NCI-H524 treated with DMSO at 0.1 percent for 48 hours (cell line): ENCODE data around the gene AHI1.

Experiments
- DNase-seq: peaks from one replicate; lab custom pipeline; 2025; lab: John Stamatoyannopoulos, UW

Gene AHI1

DNA sequence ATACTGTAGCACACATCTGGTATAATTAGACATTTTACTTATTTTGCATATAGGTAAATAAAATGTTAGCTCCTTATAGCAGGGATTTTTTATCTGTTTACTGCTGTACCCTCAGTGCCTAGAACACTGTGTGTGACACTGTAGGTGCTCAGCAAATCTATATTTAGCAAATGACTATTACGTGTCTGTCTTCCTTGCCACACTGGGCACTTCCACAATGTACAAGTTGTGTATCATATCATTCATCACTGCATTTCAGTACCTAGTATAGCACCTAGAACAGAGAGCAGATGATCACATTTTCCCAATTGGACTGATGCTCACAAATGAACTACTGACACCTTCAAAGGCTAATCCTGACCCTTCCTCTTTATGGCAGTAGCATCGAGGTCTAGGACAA, 200.8 kb downstream of the AHI1 start:
- no peak for DNase-seq

DNA sequence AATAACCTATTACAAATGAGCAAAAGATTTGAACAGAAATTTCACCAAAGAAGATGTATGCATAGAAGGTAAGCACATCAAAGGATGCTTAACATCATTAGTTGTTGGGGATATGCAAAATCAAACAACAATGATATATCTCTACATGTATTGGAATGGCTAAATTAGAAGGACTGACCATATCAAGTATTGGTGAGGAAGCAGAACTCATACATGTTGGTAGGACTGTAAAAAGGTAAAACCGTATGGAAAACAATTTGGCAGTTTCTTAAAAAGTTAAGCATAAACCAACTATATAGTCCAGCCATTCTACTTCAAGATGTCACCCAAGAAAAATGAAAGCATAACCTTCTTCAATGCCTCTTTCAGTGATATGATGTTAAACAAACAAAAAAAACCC, 202.5 kb downstream of the AHI1 start:
- DNase-seq = no peak

DNA sequence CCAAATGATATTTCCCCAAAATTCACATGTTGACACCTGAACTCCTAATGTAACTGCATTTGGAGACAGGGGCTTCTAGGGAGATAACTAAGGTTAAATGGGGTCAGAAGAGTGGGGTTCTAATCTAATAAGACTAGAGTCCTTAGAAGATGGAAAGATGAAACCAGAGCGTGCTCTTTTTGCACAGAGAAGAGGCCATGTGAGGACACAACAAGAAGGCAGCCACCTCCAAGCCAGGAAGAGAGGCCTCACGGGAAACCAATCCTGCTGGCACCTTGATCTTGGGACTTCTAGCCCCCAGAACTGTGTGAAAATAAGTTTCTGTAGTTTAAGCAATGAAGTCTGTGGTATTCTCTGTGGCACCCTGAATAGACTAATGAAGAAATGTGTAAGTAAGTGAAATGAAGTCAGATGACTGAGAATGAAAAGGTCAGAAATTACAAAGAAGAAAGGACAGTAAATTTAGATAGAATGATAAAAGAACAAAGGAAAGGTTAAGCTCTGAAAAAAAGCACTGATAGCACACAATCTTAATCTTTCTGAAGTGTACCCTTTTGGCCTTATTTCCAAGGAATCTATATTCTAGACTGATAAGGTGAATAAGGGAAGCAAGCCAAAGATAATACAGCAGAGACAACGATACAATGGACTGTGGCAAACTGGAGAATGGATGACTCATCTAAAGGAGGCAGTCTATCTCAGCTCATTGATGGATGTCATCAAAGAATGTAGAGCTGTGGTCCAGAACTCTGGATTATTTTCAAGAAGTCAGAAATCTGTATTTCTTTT, 206.1 kb downstream of the AHI1 start:
- DNase-seq = no peak

DNA sequence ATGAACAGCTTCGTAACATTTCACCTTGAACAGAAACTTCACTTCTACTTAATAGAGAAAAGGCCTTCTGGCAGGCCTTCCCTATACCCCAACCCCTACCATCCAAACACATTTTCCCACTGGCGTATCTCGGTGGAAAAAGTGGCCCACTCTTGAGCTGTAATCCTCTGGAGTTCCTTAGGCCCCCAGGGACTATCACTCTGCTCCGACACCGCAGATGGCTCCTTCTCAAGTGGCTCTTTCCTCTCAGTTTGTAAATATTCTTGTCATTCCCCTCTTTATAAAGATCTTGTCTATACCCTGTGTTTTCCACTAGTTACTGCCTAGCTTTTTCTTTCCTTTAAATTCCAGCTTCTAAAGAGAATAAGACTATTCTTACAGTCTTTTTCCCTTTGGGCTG, 207.7 kb downstream of the AHI1 start:
- peak; percentile 90 for DNase-seq

DNA sequence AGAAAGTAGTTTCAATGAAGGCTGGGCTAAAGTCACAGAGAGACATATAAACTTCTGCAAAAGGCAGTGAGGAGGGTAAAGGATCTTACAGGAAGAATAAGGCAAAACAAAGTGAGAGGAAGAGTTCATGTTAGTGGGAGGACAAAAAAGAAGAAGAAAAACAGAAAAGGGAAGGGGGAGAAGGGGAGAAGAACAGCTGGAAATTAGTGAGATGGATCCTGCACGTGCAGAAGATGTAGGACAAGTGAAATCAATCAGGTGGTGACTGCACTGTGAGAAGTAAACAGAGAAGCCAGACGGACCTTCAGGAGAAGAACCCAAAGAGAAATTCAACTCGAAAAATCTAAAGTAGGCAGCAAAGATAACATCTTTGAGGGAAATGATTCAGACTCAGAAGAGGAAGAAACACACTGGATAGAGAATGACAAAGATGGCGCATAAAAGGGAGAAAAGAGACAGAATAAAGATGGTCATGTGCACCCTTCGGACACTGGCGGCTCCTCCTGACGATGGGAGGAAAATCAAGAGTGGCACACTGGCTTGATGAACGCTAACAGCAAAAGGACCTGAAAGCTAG, 210.5 kb downstream of the AHI1 start:
- DNase-seq = no peak

DNA sequence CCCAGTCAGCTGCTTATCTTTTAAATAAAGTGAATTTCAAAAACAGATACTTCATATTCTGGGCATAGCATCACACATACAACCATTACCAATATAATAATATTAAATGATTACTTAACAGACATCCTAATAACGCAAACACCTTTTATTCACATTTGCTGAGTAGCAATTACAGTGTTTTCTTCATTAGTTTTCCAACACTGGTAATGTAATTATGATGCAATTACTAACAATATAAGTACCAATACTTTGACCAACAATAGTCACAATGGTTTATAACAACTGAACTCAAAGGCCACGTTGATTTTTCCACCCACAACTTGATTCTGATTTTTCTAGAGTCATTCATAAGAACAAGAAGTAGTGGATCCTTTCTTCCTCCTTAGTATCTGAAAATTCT, 212.4 kb downstream of the AHI1 start:
- DNase-seq = no peak

DNA sequence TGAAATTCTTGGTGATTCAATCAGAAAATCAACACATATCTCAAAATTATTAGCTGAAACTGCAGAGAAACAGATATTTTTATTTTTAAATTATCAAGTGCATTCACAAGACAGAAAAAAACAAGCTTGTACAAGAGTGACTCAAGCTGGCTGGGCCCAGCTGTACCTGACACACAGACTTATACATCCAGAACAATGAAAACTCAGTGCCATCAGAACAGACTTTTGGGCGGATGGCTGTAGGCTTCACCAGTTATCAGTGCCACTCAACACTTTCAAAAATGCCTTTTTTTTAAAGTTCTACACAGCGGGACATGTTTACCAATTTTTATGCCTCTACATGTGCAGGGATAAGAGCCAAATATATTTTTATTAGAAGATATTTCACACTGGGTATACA, 213.6 kb downstream of the AHI1 start:
- DNase-seq = no peak

DNA sequence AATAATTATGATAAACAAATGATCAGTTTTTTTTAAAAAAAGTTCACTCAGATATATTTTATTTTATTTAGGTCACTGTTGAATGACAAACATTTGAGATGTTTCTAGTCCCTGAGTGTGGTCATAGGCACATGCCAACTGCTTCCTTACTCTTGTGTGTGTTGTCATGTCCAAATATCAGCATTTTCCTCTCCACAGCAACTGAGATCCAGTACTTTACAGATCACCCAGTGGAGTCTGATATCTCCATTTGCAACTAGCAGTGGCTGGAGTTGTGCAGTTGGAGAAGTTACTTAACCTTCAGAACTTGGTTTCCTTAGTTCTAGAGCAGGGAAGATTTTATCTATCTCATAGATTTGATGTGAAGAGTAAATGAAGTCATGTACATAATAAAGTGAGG, 215.1 kb downstream of the AHI1 start:
- DNase-seq = no peak

DNA sequence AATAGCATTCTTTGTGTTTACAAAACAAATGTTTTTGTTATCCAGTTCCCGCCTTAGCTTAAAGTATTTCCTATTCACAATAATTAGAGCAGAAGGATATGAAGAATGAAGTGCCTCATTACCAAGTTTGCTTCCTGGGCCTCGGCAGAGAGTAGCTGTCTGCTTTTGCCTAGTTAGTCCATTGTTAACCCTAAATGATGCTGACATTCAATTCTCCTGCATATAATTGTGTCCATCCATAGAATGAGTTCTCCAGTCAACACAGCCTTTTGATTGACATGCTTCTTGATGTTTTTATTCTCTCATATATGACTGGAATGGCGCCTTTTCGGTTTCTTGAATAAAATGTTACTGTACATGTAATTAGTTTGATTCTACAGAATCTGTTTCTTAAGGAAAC, 215.6 kb downstream of the AHI1 start:
- no peak for DNase-seq

DNA sequence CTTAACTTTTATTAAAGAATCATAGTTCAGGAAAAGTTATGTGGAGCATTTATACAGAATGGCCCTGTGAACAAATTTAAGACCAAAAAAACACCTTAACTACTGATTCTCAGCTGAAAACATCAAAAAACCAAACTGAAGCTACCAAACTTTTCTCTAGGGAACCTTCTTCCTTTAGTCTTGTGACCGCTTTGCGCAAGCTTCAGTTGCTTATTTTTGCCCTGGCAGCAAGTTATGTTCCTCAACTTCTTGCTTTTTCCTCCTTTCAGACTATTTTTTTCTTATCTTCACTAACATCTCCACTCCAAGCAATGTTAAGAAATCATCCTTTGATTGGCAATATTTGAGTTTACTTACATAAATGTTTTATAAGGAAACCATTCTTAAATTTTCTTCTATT, 216.3 kb downstream of the AHI1 start:
- DNase-seq = no peak

DNA sequence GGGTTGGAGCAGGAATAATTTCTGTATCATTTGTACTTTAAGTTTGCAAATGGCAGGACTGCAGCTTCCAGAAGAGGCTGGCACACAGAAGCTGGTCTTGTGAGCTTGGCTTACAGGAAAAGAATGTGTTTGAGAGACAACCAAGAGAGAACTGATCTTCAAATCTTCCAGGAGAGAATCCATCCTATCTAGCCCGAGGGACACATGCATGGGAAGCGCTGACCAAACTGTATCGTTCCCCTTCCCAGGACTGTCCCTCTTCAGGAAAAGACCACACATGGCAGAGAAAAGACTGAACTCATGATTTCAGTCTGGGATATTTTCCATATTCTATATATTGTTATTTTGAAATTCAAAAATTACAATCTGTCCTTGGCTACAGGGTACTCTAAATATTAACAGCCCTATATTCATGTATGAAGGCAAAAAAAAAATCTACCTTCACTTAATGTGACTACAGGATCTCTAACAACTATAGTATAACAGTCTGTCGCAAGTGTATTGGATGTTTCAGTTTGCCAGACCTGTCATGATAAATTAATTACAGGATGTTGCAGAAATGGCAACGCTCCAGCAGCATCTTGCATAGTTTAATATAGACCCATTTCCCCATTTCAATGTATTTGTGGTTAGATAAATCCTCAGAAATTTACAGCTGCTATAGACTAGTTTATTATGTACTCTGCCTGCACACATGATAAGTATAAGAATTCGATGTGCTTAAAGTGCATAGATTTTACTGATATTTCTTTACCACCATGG, 217.0 kb downstream of the AHI1 start:
- no peak for DNase-seq

DNA sequence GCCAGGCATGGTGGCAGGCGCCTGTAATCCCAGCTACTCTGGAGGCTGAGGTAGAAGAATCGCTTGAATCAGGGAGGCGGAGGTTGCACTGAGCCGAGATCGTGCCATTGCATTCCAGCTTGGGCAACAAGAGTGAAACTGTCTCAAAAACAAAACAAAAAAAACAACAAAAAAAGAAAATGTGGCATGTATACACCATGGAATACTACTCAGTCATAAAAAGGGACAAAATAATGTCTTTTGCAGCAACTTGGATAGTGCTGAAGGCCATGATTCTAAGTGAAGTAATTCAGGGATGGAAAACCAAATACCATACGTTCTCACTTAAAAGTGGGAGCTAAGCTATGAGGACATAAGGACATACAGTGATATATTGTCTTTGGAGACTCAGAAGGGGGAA, 220.1 kb downstream of the AHI1 start:
- DNase-seq = no peak

DNA sequence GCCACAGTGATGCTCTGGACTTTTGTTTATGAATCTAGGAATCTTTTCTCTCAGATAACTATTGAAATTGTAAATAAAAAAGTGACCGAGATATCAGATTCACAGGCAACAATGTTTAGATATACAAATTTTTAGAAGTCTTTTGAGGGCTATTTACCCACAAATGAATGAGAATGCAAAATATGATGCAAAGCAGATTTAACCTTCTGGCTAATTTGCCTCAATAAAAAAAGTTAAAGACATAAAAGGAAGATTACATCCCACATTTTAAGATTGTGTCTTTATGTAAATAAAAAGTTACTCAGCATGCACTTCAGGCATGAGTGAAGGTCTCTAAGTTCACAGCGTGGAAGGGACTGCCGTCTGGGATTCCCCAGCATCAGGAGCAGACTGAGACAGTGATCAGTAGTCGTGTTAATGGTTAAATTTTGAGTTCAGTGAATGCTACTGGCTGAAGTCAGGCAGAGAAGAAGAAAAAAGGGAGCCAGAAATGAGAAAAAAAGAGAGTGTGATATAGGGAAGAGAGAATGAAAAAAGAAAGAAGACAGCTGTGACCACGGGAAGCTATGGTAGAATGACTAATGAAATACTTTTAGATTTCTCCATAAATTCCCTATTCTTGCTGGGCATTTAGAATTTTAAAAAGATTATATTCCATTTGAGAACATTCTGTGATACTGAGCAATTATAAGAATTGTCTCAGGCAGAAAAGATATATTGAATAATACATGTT, 222.8 kb downstream of the AHI1 start:
- DNase-seq = no peak

DNA sequence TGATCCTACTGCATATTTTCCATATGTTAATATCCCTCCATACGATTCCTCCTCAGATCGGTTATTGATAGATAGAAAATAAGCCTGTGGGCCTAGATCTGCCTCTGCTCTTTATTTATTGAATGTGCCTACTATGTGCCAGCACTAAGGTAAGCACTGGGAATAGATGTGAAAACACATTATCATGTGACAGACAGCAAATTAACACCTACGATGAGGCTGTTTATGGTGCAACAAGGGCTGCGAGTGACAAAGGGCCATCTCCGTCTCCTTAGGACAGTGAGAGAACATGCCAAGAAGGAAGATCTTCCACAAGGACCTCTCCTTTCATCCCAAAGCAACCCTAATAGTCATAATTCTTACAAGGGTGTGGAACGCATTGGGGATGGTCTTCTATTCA, 225.9 kb downstream of the AHI1 start:
- DNase-seq = no peak

DNA sequence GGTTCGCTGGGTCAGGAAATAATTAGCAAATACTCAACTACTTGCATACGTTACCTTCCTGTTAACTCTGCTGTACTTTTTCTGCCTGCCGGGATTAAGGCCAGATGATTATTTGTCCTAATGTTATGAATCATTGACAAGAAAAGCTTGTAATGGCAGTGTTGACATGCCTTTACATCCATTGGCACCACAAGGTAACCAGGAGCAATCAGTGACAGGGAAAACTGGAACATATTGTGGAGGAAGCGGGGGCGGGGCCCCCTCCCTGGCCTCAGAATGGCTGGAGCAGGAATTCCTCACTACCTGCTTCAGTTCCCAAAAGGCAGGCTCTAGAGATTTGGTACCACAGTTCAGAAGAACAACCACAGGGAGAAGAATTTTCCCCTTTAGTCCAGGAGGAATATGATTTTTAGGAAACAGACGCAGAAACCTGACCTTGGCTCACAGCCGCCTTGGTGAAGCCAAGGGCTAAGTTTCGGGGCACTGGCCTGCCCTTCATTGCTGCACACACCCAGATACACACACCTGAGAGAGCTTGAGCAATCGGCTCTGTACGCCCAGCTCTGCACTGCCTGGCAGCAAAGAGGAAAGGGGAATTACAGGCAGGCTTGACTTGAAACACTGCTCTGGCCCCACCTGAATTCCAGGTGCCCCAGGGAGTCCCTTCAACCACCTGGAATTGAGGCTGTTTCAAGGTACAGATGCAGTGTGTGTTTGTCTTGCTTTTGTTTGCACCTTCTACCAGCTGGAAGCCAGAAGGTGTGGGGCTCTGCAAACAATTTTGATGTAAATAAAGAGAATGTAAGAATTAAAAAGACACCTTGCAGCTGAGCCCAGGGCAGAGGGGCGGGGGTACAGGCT, 226.6 kb downstream of the AHI1 start:
- no peak for DNase-seq

DNA sequence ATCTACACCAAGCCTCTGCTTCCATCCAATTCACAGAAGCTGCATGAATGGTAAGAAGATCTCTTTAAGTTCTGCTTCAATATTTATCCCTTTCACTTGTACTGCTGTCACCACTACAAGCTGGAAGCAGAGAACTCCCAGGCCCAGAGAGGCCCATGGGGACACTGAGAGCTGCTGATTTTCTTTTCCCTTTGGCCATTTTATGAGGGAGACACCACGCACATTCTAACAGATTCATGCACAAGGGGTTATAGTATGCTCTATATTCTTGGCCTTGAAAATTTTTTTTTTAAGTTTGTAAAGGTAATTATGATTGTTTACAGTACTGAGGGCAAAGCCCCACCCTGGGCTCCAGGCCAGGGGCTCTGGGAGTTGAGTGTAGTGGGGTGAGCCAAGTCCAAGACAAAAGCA, 228.1 kb downstream of the AHI1 start:
- no peak for DNase-seq

DNA sequence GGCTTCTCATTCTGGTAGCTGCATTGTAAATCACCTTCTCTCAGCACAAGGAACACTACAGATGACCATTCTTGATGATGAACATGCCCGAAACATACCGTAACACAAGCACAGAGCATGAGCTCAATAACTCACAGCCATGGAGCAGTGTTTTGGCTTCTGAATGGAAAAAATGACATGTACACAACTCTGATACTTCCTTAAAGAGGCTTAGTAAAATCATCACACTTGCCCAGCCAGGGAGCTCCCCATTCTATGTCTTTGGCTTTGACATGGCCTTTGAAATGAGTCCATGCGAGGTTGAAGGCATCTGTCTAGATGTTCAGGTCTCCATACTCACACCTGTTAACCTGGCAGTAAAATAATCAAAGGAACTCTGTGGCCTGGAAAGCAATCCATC, 228.8 kb downstream of the AHI1 start:
- no peak for DNase-seq

DNA sequence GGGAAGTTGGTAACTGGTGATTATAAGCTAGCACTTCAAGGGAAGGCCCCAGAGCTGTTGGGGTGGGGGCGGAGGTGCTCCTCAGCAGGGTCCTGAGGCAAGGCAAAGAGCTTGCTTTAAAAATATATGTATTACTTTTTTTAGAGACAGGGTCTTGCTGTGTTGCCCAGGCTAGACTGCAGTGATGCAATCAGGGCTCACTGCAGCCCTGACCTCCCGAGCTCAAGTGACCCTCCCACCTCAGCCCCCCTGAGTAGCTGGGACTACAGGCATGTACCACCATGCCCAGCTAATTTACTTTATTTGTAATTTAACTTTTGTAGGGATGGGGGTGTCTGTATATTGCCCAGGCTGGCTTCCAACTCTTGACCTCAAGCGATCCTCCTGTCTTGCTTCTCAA, 229.3 kb downstream of the AHI1 start:
- DNase-seq = no peak

DNA sequence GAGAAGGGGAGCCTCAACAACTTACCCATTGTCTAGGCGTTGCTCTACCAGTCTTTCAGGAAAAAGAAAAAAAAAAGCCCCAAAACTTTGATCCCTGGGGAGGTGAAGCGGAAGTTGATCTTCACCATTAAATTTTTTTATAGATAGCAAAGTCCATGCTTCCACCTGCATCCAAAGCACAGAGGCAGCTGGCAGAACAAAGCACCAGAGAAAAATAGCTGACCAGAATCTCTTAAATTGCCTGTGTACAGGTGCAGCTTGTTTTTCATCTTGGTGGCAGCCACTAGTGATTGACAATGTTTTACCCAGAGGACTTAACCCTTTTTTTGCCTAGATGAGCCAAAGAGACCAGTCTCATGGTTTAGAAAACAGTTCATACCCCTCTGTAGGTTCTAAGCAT, 230.5 kb downstream of the AHI1 start:
- DNase-seq = no peak

DNA sequence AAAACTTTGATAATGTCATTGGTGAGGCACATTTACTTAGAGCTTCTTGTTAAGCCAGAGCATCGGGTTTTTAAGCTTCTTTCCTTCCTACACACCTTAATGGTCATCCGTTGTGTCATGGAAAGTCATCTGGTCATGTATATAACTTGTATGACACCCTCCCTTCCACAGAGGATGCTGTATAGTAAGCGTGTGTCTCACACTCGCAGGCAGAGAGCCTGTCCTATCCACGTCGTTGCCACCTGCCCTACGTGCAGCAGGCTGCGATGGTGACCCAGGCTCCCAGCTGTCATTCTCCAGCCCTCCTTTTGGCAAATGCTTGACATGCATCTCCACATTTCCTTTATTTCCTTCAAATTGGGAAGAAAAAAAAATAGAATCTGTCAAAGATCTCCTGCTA, 230.9 kb downstream of the AHI1 start:
- DNase-seq = no peak

DNA sequence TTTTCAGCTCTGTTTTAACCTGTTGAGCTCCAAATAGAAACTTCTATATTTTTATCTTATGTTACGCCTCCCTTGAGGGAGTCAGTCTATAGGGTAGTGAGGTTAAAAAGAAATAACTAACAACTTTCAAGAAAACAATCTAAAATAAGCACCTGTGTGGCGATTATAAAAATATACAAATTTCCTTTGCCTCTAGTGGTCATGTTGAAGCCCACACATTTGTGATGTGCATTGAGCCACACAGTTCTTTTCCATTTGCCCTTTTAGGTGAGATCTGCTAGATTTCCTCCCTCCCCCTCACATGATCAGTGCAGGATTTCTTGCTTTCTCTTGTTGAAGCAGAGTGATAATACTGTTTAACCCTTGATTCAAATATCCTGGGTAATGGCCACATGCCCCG, 232.3 kb downstream of the AHI1 start:
- DNase-seq = no peak
